ENCODE measurements around the gene POLD3.

Gene POLD3

DNA sequence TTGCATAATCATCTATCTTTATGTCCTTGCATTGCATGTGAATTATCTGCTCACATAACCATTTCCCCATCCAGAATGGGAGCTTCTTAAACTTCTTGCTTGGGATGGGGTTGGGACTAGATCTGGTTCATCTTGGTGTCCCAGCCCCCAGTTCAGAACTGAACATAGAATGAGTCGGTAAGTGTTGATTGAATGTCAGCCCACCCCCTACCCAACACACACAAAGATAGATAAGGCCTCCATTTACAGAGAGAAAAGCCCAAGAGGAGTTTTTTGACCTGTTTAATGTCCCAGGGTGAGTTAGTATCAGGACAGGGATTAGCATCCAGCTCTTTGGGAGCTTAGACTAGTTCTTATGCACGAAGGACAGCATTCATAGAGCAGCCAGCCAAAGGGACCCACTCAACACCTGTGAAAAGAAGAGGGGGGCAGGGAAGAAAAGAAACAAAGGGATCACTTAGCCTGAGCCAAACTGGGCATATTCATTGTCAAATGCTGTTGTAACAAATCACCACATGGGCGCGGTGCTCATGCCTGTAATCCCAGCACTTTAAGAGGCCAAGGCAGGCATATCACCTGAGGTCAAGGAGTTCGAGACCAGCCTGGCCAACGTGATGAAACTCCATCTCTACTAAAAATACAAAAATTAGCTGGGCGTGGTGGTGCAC lies 81.4 kb downstream of the POLD3 start:
- no peak for DNase-seq (ENCODE audit: low read depth)

DNA sequence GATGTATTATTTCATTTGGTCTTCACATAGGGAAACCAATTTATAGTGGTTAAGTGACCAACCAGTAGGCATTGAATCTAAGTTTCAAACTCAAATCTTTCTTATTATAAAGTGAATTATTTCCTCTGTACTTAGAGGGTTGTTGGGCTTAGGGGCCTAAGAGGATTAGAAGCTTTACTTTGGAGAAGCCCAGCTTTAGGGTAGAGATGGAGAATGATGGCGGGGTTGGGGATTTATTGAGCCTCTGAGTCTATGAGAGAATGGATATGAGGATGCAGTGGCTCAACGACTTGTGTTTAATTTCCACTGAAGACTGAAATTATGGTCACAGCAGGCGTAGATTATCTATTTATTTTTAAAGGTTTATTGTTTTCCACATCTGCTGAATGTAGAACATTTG lies 83.4 kb downstream of the POLD3 start:
- DNase-seq (ENCODE audit: low read depth) = no peak

GRCh38 chr11:74676596-74676995 lies 84.2 kb downstream of the POLD3 start:
- DNase-seq (ENCODE audit: low read depth) = no peak

GRCh38 chr11:74677131-74677530 lies 84.7 kb downstream of the POLD3 start:
- DNase-seq (ENCODE audit: low read depth) = peak; percentile 40

- DNase-seq (ENCODE audit: low read depth) = no peak
Measured at GRCh38 chr11:74678041-74678440, 85.7 kb downstream of the POLD3 start.

DNA sequence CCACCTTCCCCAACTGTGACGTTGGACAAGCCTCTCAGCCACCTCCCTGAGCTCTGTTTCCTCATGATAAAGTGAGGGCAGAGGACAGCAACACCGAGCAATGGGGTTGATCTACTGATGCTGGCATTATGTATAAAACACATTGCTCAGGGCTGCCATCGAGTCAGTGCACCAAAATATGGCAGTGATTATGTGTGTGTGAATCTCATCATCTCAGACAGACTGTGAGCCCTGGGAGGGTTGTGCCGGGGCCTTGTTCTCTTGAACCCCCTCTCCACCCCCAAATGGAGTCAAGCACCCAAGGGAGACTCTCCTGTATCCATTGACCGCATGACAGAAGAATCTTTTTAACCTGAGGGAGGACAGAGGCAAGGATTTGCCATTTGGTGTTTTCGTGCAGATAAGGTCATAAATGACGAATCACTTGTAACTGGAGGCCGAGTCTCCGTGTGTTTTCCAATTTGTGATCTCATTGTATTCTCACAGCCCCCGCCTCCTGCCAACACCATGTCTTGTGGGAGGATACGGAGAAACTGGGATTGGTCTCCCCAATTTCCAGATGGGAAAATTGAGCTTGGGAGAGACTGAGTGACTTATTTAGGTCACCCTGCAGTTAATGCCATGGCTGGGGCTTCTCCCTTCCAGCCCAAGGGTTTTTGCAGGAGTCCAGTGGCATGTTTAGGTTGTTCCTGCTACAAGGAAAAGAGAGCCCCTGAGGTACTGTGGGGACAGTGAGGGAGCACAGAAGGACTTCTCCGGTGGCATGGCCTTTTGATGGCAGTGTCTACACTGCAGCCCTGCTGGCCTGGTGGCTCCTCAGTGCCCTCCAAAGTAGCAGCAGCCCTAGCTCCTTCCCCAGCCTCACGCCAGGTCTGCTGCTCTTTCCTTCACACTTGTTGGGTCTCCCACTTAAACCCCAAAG lies 86.5 kb downstream of the POLD3 start:
- DNase-seq (ENCODE audit: low read depth) = no peak

GRCh38 chr11:74679513-74679865 lies 87.1 kb downstream of the POLD3 start:
- DNase-seq (ENCODE audit: low read depth) = no peak

GRCh38 chr11:74680035-74680671 lies 87.8 kb downstream of the POLD3 start:
- DNase-seq (ENCODE audit: low read depth) = peak; percentile 44

DNA sequence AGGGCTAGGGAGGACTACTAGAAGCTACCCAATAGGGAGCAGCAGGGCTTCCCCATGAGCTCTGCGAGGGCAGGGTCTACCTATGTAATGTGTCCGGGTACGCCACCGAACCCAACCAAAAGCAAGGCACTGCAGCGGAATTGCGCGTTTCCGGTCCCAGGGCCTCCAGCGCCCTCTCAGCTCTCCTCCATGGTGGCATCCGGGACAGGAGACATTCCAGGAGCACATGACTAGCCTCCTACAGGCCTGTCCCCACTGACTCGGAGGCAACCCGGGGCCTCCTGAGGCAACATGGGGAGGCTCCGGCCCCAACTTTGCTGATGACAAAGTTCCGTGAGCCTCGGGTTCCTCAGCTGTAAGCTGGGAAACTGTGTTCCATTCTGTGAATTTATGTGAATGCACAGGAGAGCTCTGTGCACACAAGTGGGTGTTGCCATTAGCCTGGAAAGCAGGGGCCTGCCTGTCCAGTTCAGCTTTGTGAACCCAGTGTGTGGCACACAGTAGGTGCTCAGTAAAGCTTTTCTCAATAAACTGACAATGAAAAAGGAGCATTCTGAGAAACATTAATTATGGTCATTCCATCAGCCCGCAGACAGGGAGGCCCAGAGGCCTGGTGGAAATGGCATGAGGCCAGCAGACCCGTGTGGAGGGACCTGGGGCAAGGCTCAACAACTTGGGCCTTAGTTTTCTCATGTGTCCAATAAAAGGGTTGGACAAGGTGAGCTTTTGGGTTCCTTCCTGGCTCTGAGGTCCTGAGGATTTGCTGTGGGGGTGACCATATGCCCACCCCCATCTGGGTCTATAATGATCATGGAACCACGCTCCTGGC lies 88.5 kb downstream of the POLD3 start:
- no peak for DNase-seq (ENCODE audit: low read depth)

GRCh38 chr11:74681686-74682651 lies 89.6 kb downstream of the POLD3 start:
- no peak for DNase-seq (ENCODE audit: low read depth)

DNA sequence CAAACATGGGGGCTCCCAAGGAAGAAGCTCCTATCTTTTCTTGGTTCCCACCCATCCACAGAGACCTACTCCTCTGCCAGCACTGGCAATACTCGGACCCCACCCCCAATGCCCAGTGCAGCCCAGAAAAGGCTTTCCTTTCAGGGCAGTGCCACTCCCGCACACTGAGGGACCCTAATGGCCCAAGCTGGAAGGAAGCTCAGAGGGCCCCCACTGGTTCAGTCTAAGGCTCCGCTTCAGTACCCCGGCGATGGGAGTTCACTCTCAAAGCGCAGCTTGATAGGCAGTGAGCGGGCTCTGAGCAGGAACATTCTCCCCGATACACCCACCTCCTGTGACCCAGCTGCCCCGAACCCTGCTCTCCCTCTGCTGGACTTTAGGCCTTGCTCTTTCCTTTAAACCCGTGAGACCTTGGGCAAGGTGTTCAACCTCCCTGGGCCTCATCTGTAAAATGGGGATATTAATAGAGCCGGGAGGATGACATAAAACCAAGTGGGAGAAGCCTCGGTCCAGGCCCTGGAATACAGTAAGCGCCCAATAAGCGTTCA lies 90.4 kb downstream of the POLD3 start:
- no peak for DNase-seq (ENCODE audit: low read depth)

DNA sequence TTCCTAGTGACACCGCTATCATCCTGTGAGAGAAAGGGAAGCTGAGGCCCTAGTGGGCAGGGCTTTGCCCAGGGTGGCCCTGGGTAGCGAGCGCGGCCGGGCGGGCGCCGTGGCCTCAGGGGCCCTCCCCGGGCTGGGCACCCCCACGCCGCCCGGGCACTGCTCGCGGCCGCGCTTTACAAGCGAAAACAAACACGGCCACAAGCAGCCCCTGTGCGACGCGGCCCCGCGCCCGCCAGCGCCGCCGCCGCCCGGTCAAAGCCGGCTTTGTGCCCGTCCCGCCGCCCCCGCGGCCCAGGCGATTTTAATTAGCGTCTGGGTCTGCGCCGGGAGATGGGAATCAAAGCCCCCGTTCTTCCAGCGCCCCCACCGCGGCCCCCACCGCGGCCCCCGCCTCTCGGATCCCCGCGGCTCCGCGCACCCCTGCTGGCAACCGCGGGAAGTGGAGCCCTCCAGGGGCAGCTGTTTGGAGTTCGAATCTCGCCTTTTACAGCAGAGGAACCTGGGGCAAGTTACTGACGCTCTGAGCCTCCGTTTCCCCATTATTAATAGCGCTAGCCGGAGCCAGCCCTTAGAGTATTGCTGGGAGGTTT lies 91.0 kb downstream of the POLD3 start:
- DNase-seq (ENCODE audit: low read depth) = no peak

DNA sequence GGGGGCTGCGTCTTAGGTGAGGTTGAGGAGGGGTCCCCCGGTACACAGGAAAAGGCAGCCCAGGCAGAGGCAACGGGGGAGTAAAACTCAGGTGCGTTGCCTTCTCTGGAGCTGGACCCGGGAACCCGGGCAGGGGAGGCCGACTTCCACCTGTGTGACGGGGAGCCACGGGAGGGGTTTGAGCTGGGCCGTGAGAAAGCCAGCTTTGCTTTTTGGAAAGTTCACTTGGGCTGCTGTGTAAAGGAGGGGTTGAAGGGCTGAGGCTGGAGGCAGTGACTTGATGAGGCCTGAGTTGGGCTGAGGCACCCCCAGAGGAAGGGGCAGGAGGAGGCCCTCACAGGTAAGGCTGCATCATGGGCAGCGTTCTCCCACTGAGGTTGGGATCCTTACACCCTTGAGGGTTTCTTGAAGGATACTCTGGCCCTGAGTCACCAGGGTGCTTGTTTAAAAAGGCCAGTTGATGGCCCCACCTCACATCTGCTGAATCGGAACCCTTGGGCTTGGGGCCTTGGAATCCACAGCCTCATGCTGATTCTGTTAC lies 91.6 kb downstream of the POLD3 start:
- no peak for DNase-seq (ENCODE audit: low read depth)

DNA sequence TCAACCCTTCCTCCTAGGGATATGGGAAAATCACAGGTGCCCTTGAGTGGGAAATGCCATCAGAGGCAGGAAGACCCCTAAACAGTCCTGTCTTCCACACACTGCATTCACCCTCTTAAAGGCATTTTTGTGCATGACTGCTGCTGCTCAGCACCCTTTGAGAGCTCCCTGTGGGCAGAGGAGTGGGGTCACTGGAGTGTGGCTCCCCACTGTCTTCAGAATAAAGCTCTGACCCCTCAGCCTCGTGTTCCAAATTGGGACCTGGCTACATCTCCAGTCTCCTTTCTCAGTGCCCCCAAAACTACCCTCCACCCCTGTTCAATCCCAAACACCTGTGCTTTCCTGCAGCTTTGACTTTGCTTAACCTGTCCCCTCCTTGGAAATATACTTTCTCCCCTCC lies 92.3 kb downstream of the POLD3 start:
- no peak for DNase-seq (ENCODE audit: low read depth)

GRCh38 chr11:74685338-74685737 lies 93.0 kb downstream of the POLD3 start:
- DNase-seq (ENCODE audit: low read depth) = no peak

DNA sequence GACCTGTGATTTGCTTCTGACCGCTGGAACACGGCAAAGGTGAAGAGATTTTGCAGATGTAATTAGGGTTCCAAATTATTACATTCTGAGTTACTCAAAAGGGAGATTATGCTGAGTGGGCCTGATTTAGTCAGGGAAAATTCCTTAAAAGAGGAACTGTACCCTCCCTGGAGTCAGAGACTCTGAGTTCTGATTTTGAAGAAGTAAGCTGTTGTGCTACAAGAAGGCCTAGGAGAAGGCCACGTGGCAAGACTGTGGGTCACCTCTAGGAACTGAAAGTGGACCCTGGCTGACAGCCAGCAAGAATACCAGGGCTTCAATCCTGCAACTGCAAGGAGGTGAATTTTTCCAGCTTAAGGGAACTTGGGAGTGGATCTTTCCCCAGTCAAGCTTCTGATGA lies 93.5 kb downstream of the POLD3 start:
- no peak for DNase-seq (ENCODE audit: low read depth)

GRCh38 chr11:74686792-74687191 lies 94.4 kb downstream of the POLD3 start:
- peak; percentile 80 for DNase-seq (ENCODE audit: low read depth)

DNA sequence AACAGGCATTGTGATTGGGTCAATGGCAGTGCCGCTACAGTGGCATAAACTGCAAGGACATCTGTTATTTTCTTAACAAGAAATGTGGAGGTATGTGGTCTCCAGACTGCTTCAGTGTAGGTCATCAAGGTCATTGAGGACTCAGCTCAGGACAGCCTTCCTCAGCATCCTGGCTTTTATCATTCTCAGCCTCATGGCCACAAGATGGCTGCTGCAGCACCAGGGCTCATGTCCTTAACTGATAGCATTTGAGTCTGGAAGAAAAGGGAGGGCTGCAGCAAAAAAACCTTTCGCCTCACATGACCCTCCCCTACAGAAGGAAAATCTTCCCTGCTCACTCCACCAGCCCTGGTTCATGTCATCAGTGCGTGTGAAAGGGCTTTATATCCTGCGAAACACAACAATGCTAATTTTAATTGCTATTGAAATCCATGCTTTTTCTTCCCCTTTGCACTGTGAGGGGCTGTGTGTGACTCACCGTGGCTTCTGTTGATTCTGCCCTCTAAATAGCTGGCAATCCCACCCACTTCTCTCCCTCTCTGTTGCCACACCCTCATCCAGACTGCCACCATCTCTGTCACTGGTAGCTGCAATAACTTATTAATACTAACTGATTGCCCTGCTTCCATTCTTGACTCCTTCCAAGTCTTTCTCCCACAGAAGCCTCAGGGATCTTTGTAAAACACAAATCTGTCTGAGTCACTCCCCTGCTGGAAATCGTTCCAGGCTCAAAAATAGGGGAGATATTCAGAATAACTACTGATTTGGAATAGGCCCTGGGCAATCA lies 95.0 kb downstream of the POLD3 start:
- DNase-seq (ENCODE audit: low read depth) = no peak

DNA sequence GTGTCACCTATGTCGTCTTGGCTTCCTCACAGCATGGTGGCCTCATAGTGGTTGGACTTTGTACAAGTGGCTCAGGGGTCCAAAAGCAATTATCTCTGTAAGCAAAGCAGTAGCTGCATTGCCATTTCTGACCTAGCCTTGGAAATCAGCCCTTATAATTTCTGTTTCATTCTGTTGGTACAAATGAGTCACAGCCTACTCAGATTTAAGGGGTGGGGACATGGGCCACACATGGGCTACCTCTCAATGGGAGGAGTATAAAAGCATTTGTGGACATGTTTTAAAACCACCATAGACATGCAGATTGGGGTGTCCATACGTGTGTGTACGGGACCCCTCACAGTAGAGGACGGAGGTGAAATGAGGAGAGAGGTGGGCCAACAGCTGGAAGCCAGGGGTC lies 97.3 kb downstream of the POLD3 start:
- peak; percentile 37 for DNase-seq (ENCODE audit: low read depth)

Measured in amniotic epithelial cell (primary cell).